H1 (cell line): ENCODE measurements around the gene PA2G4. TPM values are rescaled to one million over a fixed set of nuclear protein-coding genes. Genes with fewer than 3 reads are reported as not detected.

Experiments used
- CTCF ChIA-PET: fragments of 300-600 bp; sonication (Branson Sonifier 250); formaldehyde crosslinking; loops from one replicate; lab custom pipeline; 2021; ENCODE audit not compliant: partially characterized antibody; lab: Charles Lee
- POLR2A ChIA-PET: fragments of 300-600 bp; sonication (Branson Sonifier 250); formaldehyde crosslinking; loops from one replicate; lab custom pipeline; 2021; ENCODE audit warnings: inconsistent platforms; ENCODE audit not compliant: partially characterized antibody; lab: Charles Lee
- DNase-seq, 2 experiments: peaks; one replicate each; pipeline versions ENCODE4 v3.0.0 to v3.0.0-alpha.2; 2010 to 2022; ENCODE audit warnings: low spot score in 2 of 2, low read depth in 1 of 2, mixed read lengths in 1 of 2
- FAIRE-seq: peaks from 2 replicates; lab custom pipeline; 2011; peaks lifted over from hg19 to GRCh38; lab: Jason Lieb, UNC
- H2AFZ ChIP-seq: 2 replicates; pipeline ENCODE4 v1.8.1; 2012; ENCODE audit warnings: low read length, inconsistent platforms
- H2AK5ac ChIP-seq: 2 replicates; pipeline ENCODE4 v1.6.1; 2013; ENCODE audit warnings: low read depth, low read length
- H2BK120ac ChIP-seq: replicated peaks from 2 replicates; pipeline ENCODE3; 2013; ENCODE audit warnings: low read depth, low read length, inconsistent platforms
- H2BK12ac ChIP-seq: 2 replicates; pipeline ENCODE4 v1.6.1; 2013; ENCODE audit warnings: low read depth, low read length
- H2BK15ac ChIP-seq: 2 replicates; pipeline ENCODE4 v1.6.1; 2013; ENCODE audit warnings: low read length
- H2BK20ac ChIP-seq: 2 replicates; pipeline ENCODE4 v1.6.1; 2013; ENCODE audit warnings: low read length
- H2BK5ac ChIP-seq: 2 replicates; pipeline ENCODE4 v1.6.1; 2013; ENCODE audit warnings: low read depth, low read length
- H3K14ac ChIP-seq: 2 replicates; pipeline ENCODE4 v1.6.1; 2013; ENCODE audit warnings: inconsistent platforms; ENCODE audit not compliant: insufficient read length
- H3K18ac ChIP-seq: 2 replicates; pipeline ENCODE4 v1.6.1; 2013; ENCODE audit warnings: low read length; ENCODE audit errors: extremely low read depth
- H3K23ac ChIP-seq: 2 replicates; pipeline ENCODE4 v1.6.1; 2013; ENCODE audit warnings: inconsistent platforms; ENCODE audit not compliant: insufficient read length
- H3K23me2 ChIP-seq: 2 replicates; pipeline ENCODE4 v1.6.1; 2013; ENCODE audit warnings: low read depth, low read length
- H3K27ac ChIP-seq: 2 replicates; pipeline ENCODE4 v1.6.1; 2011; ENCODE audit warnings: low read depth, low read length, inconsistent platforms
- H3K27me3 ChIP-seq, 4 experiments: replicated peaks in 1 of 4; 1 replicate in 1 of 4; 2 replicates in 3 of 4; pipeline versions ENCODE4 v1.6.1 to v1.8.1; 2011 to 2013; ENCODE audit warnings: low read length in 3 of 4, mild to moderate bottlenecking in 3 of 4, inconsistent platforms in 2 of 4, mixed read lengths in 2 of 4, moderate library complexity in 1 of 4; ENCODE audit not compliant: control insufficient read depth in 3 of 4, insufficient read depth in 3 of 4; ENCODE audit errors: extremely low read depth in 1 of 4
- H3K36me3 ChIP-seq, 4 experiments: 2 replicates each; pipeline versions ENCODE4 v1.6.1 to v1.8.1; 2011 to 2013; ENCODE audit warnings: mild to moderate bottlenecking in 4 of 4, low read length in 3 of 4, moderate library complexity in 2 of 4, control low read depth in 1 of 4, inconsistent platforms in 1 of 4; ENCODE audit not compliant: insufficient read depth in 4 of 4, control insufficient read depth in 2 of 4
- H3K4ac ChIP-seq: replicated peaks from 2 replicates; pipeline ENCODE3; 2013; ENCODE audit warnings: low read length, low read depth, mixed read lengths, inconsistent platforms; ENCODE audit not compliant: insufficient read length
- H3K4me1 ChIP-seq, 4 experiments: replicated peaks in 1 of 4; 1 replicate in 1 of 4; 2 replicates in 3 of 4; pipeline versions ENCODE4 v1.6.1 to v1.8.1; 2011 to 2013; ENCODE audit warnings: low read length in 3 of 4, inconsistent platforms in 2 of 4, mixed read lengths in 1 of 4; ENCODE audit not compliant: insufficient read depth in 4 of 4, control insufficient read depth in 3 of 4
- H3K4me2 ChIP-seq, 2 experiments: 2 replicates each; pipeline versions ENCODE4 v1.6.1 to v1.8.1; 2011 to 2013; ENCODE audit warnings: low read depth in 2 of 2, low read length in 2 of 2, control low read depth in 1 of 2, inconsistent platforms in 1 of 2, mild to moderate bottlenecking in 1 of 2; ENCODE audit not compliant: insufficient read depth in 1 of 2
- H3K4me3 ChIP-seq, 4 experiments: fragments of 200-600, 300-600 bp in 1 of 4; sonication (generic), shearing (Covaris generic), sonication (Bioruptor Twin) in 1 of 4; 2 replicates each; pipeline versions ENCODE4 v1.5.1 to v1.8.1; 2011 to 2016; ENCODE audit warnings: low read length in 4 of 4, low read depth in 3 of 4, control low read depth in 2 of 4, inconsistent platforms in 2 of 4, mild to moderate bottlenecking in 2 of 4, mixed read lengths in 1 of 4, moderate library complexity in 1 of 4; ENCODE audit not compliant: insufficient read depth in 2 of 4; ENCODE audit errors: extremely low read depth in 1 of 4
- H3K56ac ChIP-seq: replicated peaks from 2 replicates; pipeline ENCODE3; 2013; ENCODE audit warnings: low read depth, mild to moderate bottlenecking, mixed read lengths, low read length, inconsistent platforms; ENCODE audit not compliant: insufficient read length
- H3K79me1 ChIP-seq: 2 replicates; pipeline ENCODE4 v1.6.1; 2013; ENCODE audit warnings: low read depth, low read length, control low read depth
- H3K79me2 ChIP-seq, 2 experiments: 2 replicates each; pipeline versions ENCODE4 v1.6.1 to v1.8.1; 2012 to 2013; ENCODE audit warnings: low read length in 2 of 2, mild to moderate bottlenecking in 2 of 2, inconsistent platforms in 1 of 2; ENCODE audit not compliant: insufficient read depth in 2 of 2, control insufficient read depth in 1 of 2
- H3K9ac ChIP-seq, 4 experiments: replicated peaks in 1 of 4; 1 replicate in 1 of 4; 2 replicates in 3 of 4; pipeline versions ENCODE4 v1.6.1 to v1.8.1; 2011 to 2013; ENCODE audit warnings: low read depth in 3 of 4, low read length in 3 of 4, control low read depth in 2 of 4, mild to moderate bottlenecking in 2 of 4, moderate library complexity in 2 of 4, inconsistent platforms in 1 of 4; ENCODE audit errors: extremely low read depth in 1 of 4
- H3K9me3 ChIP-seq, 2 experiments: 2 replicates each; pipeline versions ENCODE4 v1.6.1 to v1.8.1; 2012 to 2013; ENCODE audit warnings: mild to moderate bottlenecking in 2 of 2, moderate library complexity in 2 of 2, control low read depth in 1 of 2, inconsistent platforms in 1 of 2, low read depth in 1 of 2, low read length in 1 of 2, mixed read lengths in 1 of 2; ENCODE audit not compliant: insufficient read depth in 2 of 2
- H4K20me1 ChIP-seq, 2 experiments: replicated peaks in 1 of 2; 2 replicates each; pipeline versions ENCODE3 to v1.8.1; 2011 to 2013; ENCODE audit warnings: inconsistent platforms in 2 of 2, low read length in 2 of 2, mild to moderate bottlenecking in 1 of 2; ENCODE audit not compliant: insufficient read depth in 2 of 2, control insufficient read depth in 1 of 2
- H4K5ac ChIP-seq: 2 replicates; pipeline ENCODE4 v1.6.1; 2013; ENCODE audit warnings: low read length, low read depth, mixed read lengths, inconsistent platforms; ENCODE audit not compliant: insufficient read length
- H4K8ac ChIP-seq: 2 replicates; pipeline ENCODE4 v1.8.0; 2013; ENCODE audit warnings: mild to moderate bottlenecking, moderate library complexity, low read length, inconsistent platforms; ENCODE audit not compliant: insufficient read depth; ENCODE audit errors: extremely low read depth
- H4K91ac ChIP-seq: replicated peaks from 2 replicates; pipeline ENCODE3; 2013; ENCODE audit warnings: low read length, mixed read lengths, inconsistent platforms; ENCODE audit not compliant: insufficient read length
- CEBPB ChIP-seq: IDR thresholded peaks from 2 replicates; pipeline ENCODE4 v1.6.1; 2012; ENCODE audit warnings: low read depth, low read length
- CREB1 ChIP-seq: IDR thresholded peaks from 2 replicates; pipeline ENCODE4 v1.6.1; 2012; ENCODE audit warnings: inconsistent platforms
- EP300 ChIP-seq, 2 experiments: IDR thresholded peaks; 1 replicate in 1 of 2; 2 replicates in 1 of 2; pipeline ENCODE4 v1.6.1; 2011 to 2012; ENCODE audit warnings: low read depth in 2 of 2, low read length in 2 of 2, mild to moderate bottlenecking in 2 of 2, borderline replicate concordance in 1 of 2, inconsistent platforms in 1 of 2, moderate library complexity in 1 of 2
- HDAC6 ChIP-seq: IDR thresholded peaks from one replicate; pipeline ENCODE4 v1.7.1; 2012; ENCODE audit warnings: low read depth, mild to moderate bottlenecking, inconsistent platforms, low read length, moderate library complexity
- POLR2AphosphoS5 ChIP-seq: IDR thresholded peaks from 2 replicates; pipeline ENCODE4 v1.6.1; 2011; ENCODE audit warnings: low read depth, low read length
- TAF1 ChIP-seq: IDR thresholded peaks from 2 replicates; pipeline ENCODE4 v1.6.1; 2011; ENCODE audit warnings: mild to moderate bottlenecking, low read depth, low read length
- TCF12 ChIP-seq: IDR thresholded peaks from 2 replicates; pipeline ENCODE4 v1.6.1; 2011; ENCODE audit warnings: low read depth, mild to moderate bottlenecking, low read length
- WGBS, 2 experiments: shearing (Covaris generic) in 1 of 2; methylation state at CpG; one replicate each; pipeline versions ENCODE4 v1.1.6 to v1.1.7; 2013 to 2015; ENCODE audit warnings: low lambda C conversion rate in 2 of 2, mixed read lengths in 2 of 2, inconsistent platforms in 1 of 2, low coverage in 1 of 2, missing lambda C conversion rate in 1 of 2; ENCODE audit not compliant: insufficient replicate concordance in 2 of 2, insufficient coverage in 1 of 2, insufficient read length in 1 of 2; ENCODE audit errors: extremely low coverage in 1 of 2, missing lambda C conversion rate in 1 of 2; 5-methylcytosine and 5-hydroxymethylcytosine counted together
- polyA plus RNA-seq, 7 experiments: library from polyadenylated mRNA; depleted of rRNA in 3 of 7; stranded (reverse) in 5 of 7; unstranded in 2 of 7; fragments of >200 nt in 5 of 7; fragments of 200-250 nt in 2 of 7; gene quantifications; 1 replicate in 5 of 7; 2 replicates in 1 of 7; 4 replicates in 1 of 7; pipeline versions ENCODE4 v1.2.1 to v1.2.3, GENCODE V29; 2011 to 2013; ENCODE audit warnings: missing spikeins in 2 of 7, mixed read lengths in 2 of 7
- total RNA-seq: library from RNA; stranded (reverse); fragmentation: NEBNext Ultra II Directional; extraction: Animal tissue kit (Norgen Biotek cat#: 25700); gene quantifications from 2 replicates; pipeline ENCODE4 v1.2.1, GENCODE V29; 2021
- TF ChIP-seq, protein P1 (sequence below): IDR thresholded peaks from 2 replicates; pipeline ENCODE4 v1.6.1; 2011; ENCODE audit warnings: low read depth, mild to moderate bottlenecking, low read length; ENCODE audit not compliant: insufficient read depth
- TF ChIP-seq, protein P2 (sequence below): IDR thresholded peaks from 2 replicates; pipeline ENCODE4 v1.6.1; 2012; ENCODE audit warnings: inconsistent platforms

Gene PA2G4
- total and polyA plus RNA-seq, 2 of the 8 experiments (the other 6 are each of a cell fraction or from before 2014, with no cell fraction given) = 159 to 242 TPM

DNA sequence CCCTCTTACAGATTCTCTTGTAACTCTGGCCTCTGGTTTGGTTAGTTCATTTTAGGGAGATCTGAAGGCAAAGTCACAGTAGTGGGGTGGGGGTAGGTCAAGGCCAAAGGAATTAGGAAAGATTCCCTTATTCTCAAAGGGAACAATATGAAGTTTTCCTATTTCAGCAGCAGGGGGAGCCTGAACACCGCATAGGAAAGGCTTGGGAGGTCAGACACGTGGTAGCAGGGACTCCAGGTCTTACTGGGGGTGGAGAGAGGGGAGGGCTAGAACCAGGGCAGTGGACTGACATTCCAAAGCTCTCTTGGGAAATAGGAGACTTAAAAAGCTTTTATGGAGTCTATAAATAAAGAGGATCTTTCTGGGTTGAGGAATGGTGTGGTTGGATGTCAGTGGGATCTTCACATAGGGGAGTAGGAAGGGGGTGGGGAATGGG, 15.0 kb downstream of the PA2G4 start:
- H3K23me2 ChIP-seq = peaks cover 10% of the 10 kb centered on the region
- H4K8ac ChIP-seq = no peak overlapping the region
- no peak overlapping the region for H3K27ac ChIP-seq
- peaks cover 0 to 9% (median 5%) of the 10 kb centered on the region in 4 experiments; a peak in 5 of 7 replicates for H3K4me1 ChIP-seq
- no peak overlapping the region for H3K23ac ChIP-seq
- H2BK12ac ChIP-seq = no peak overlapping the region
- CTCF ChIA-PET = interaction anchor here (0.6 to 5.3 kb wide), 26 partner anchors 9 to 337 kb away, joined by 3 to 47 read pairs (median 6); partner anchors contain the start of genes ESYT1, MYL6, MYL6B and PA2G4
- H3K14ac ChIP-seq = no peak overlapping the region
- H3K36me3 ChIP-seq = peaks cover 0 to 19% (median 7%) of the 10 kb centered on the region in 4 experiments; a peak in 7 of 8 replicates
- H3K9ac ChIP-seq = no peak overlapping the region
- H2BK15ac ChIP-seq = no peak overlapping the region
- H3K4me2 ChIP-seq = peak overlapping the region; percentile 96 to 99; a peak in 3 of 4 replicates
- no peak overlapping the region for H4K91ac ChIP-seq
- H3K27me3 ChIP-seq = no peaks in the 10 kb centered on the region
- no peak overlapping the region for H2BK20ac ChIP-seq
- peaks cover 3 to 13% of the 10 kb centered on the region in 2 experiments; a peak in 3 of 4 replicates for H3K79me2 ChIP-seq
- H3K56ac ChIP-seq = no peak overlapping the region
- H3K4me3 ChIP-seq = peak overlapping the region; percentile 54 to 85 (median 75); a peak in 5 of 8 replicates
- no peak overlapping the region for H3K18ac ChIP-seq
- no peak overlapping the region for H2BK120ac ChIP-seq
- DNase-seq = peak in 1 of 2 experiments; percentile 69
- no peak overlapping the region for H3K4ac ChIP-seq
- POLR2A ChIA-PET = interaction anchor here (0.8 to 7.1 kb wide), 10 partner anchors 9 to 148 kb away, joined by 3 to 267 read pairs (median 24); partner anchors contain the start of genes ERBB3, ESYT1, PA2G4 and RNF41
- no peak overlapping the region for H2AFZ ChIP-seq
- no peak overlapping the region for H2AK5ac ChIP-seq
- no peak for FAIRE-seq
- 3% methylated on average over 2 of the region's 2 CpGs; no CpG with 5 or more reads in 1 of the 2 experiments for WGBS, 2 experiments
- H4K20me1 ChIP-seq = peaks cover 0 to 3% of the 10 kb centered on the region in 2 experiments
- H4K5ac ChIP-seq = no peak overlapping the region
- H3K9me3 ChIP-seq = no peaks in the 10 kb centered on the region
- no peak overlapping the region; the same call in 1 of the 2 replicates for H2BK5ac ChIP-seq
- no peaks in the 10 kb centered on the region; the same call in 1 of the 2 replicates for H3K79me1 ChIP-seq
- TF ChIP-seq, protein P1, sequence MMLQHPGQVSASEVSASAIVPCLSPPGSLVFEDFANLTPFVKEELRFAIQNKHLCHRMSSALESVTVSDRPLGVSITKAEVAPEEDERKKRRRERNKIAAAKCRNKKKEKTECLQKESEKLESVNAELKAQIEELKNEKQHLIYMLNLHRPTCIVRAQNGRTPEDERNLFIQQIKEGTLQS = 0 out of 2 replicates have a peak, but pooled peaks have one; percentile 29
- TF ChIP-seq POLR2AphosphoS5 (no peak), EP300 (IDR thresholded peaks at IDR 0.05; ENCODE audit: borderline replicate concordance in 1 of 2, low read depth in 2 of 2, low read length in 2 of 2) (no peak; a peak in 1 of 3 replicates), CREB1 (no peak), TCF12 (no peak), TAF1 (no peak), CEBPB (0 out of 2 replicates have a peak, but pooled peaks have one; percentile 53), HDAC6 (no peak)
- TF ChIP-seq, protein P2, sequence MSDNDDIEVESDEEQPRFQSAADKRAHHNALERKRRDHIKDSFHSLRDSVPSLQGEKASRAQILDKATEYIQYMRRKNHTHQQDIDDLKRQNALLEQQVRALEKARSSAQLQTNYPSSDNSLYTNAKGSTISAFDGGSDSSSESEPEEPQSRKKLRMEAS = peak; percentile 96
